K562 (cell line): ENCODE results near the gene CHRM1. TPM values are rescaled to one million over a fixed set of nuclear protein-coding genes. Genes with fewer than 3 reads are reported as not detected.
A peak's percentile ranks its signal among the peaks of the same experiment; 100 is the strongest.

Source experiments
- ATF7 ChIP-seq: fragments of 450-650 bp; IDR thresholded peaks from 2 replicates; pipeline ENCODE4 v1.7.1; 2014; ENCODE audit warnings: mild to moderate bottlenecking, moderate library complexity
- CBX1 ChIP-seq: sonication (generic); IDR thresholded peaks from 2 replicates; pipeline ENCODE4 v1.6.1; 2016; ENCODE audit warnings: antibody characterized with exemption, low read depth, mild to moderate bottlenecking
- KDM4B ChIP-seq, 2 experiments: fragments of 450-650 bp in 1 of 2; sonication (generic) in 1 of 2; IDR thresholded peaks; 2 replicates each; pipeline ENCODE4 v1.6.1; 2016 to 2017; ENCODE audit warnings: borderline replicate concordance in 2 of 2, antibody characterized with exemption in 1 of 2, low read depth in 1 of 2, mild to moderate bottlenecking in 1 of 2
- LCOR ChIP-seq: sonication (generic); formaldehyde crosslinking; IDR thresholded peaks from 2 replicates; pipeline ENCODE4 v1.8.0; 2022; ENCODE audit warnings: mild to moderate bottlenecking, missing genetic modification reagents
- NCOA2 ChIP-seq, 2 experiments: fragments of 450-650 bp; IDR thresholded peaks; 2 replicates each; pipeline ENCODE4 v1.6.1; 2018; ENCODE audit warnings: mild to moderate bottlenecking in 2 of 2, moderate library complexity in 1 of 2; ENCODE audit not compliant: partially characterized antibody in 2 of 2
- NFATC3 ChIP-seq: fragments of 450-650 bp; IDR thresholded peaks from 2 replicates; pipeline ENCODE4 v1.6.1; 2017; ENCODE audit warnings: mild to moderate bottlenecking
- REST ChIP-seq, 2 experiments: fragments of 450-650 bp; formaldehyde crosslinking in 1 of 2; IDR thresholded peaks; 2 replicates each; pipeline versions ENCODE4 v1.4.0 to v1.6.1; 2014 to 2020; ENCODE audit warnings: mild to moderate bottlenecking in 2 of 2, borderline replicate concordance in 1 of 2, low read depth in 1 of 2
- USF1 ChIP-seq: sonication (generic); formaldehyde crosslinking; IDR thresholded peaks from 2 replicates; pipeline ENCODE4 v1.9.0; 2022; ENCODE audit warnings: mild to moderate bottlenecking, missing genetic modification reagents
- ZEB2 ChIP-seq: fragments of 450-650 bp; IDR thresholded peaks from 2 replicates; pipeline ENCODE4 v1.6.1; 2016
- ZNF384 ChIP-seq: IDR thresholded peaks from 2 replicates; pipeline ENCODE4 v1.6.1; 2012; ENCODE audit warnings: low read depth, low read length, improper control_type of control experiment
- ZNF41 ChIP-seq: fragments of 250-450 bp; sonication (Bioruptor Pico); conservative IDR thresholded peaks from 2 replicates; pipeline ENCODE4 v1.4.0; 2020; ENCODE audit warnings: mild to moderate bottlenecking
- ZNF512 ChIP-seq: IDR thresholded peaks from 2 replicates; pipeline ENCODE4 v1.6.1; 2016; ENCODE audit warnings: missing genetic modification characterization, missing compliant biosample characterization
- ZNF668 ChIP-seq: fragments of 250-450 bp; sonication (Bioruptor Pico); IDR thresholded peaks from 2 replicates; pipeline ENCODE4 v1.8.0; 2022; ENCODE audit warnings: mild to moderate bottlenecking, inconsistent platforms
- polyA plus RNA-seq, 8 experiments: library from polyadenylated mRNA; depleted of rRNA in 4 of 8; stranded (reverse) in 5 of 8; unstranded in 3 of 8; fragments of >200 nt; fragmentation: Nextera tagmentation in 2 of 8; fragmentation: Illumina TruSeq in 1 of 8; extraction: Ambion mirVana in 2 of 8; extraction: Trizol in 1 of 8; gene quantifications; 2 replicates each; pipeline versions ENCODE4 v1.2.1 to v1.2.3, GENCODE V29; 2011 to 2014; ENCODE audit warnings: inconsistent platforms in 1 of 8, missing spikeins in 1 of 8
- total RNA-seq, 7 experiments: library from RNA; depleted of rRNA in 6 of 7; stranded (reverse); fragments of >200 nt in 6 of 7; fragmentation: Illumina TruSeq in 2 of 7; extraction: Trizol in 2 of 7; gene quantifications; 2 replicates each; pipeline versions ENCODE4 v1.2.1 to v1.2.3, GENCODE V29; 2011 to 2021; ENCODE audit warnings: low replicate concordance in 1 of 7

CHRM1 gene
- total and polyA plus RNA-seq, 9 of the 15 experiments (the other 6 are each of a cell fraction or from before 2014, with no cell fraction given), result not detected

- TF ChIP-seq ZNF512 (tag) (no peak), NFATC3 (no peak), ZNF41 (CRISPR knock-in tag) (no peak), ATF7 (peak; percentile 41; the same call in 1 of the 2 replicates), NCOA2 (IDR thresholded peaks at IDR 0.05; ENCODE audit: partially characterized antibody in 2 of 2) (no peak), KDM4B (IDR thresholded peaks at IDR 0.05; ENCODE audit: borderline replicate concordance in 2 of 2, low read depth in 1 of 2) (no peak; a peak in 1 of 4 replicates), USF1 (CRISPR knock-in tag) (peak; percentile 14; the same call in 1 of the 2 replicates), LCOR (CRISPR knock-in tag) (peak; percentile 43; the same call in 1 of the 2 replicates), ZNF668 (CRISPR knock-in tag) (peak; percentile 74), CBX1 (peak; percentile 76; the same call in 1 of the 2 replicates), ZEB2 (no peak), ZNF384 (no peak), REST (IDR thresholded peaks at IDR 0.05; ENCODE audit: borderline replicate concordance) (no peak), REST (CRISPR knock-in tag; IDR thresholded peaks at IDR 0.05; ENCODE audit: low read depth) (no peak)
These were observed 40.2 kb downstream of the CHRM1 start, which contains the start of gene SLC3A2 (continued) for GRCh38 chr11:62880803-62881578.
